Vagina (tissue), 2 donors: ENCODE measurements around the gene LSM11.

Experiments
- POLR2AphosphoS5 ChIP-seq, 2 donors: sonication (generic); formaldehyde crosslinking; IDR thresholded peaks; one replicate each; pipeline ENCODE4 v1.9.0; 2017; ENCODE audit warnings: antibody characterized with exemption in 2 of 2, mild to moderate bottlenecking in 2 of 2, low read depth in 1 of 2; ENCODE audit not compliant: insufficient read depth in 1 of 2
- TF ChIP-seq, protein P1 (sequence below), 3 experiments: fragments of 450-650 bp in 2 of 3; fragments of 200-600 bp in 1 of 3; sonication (generic) in 1 of 3; IDR thresholded peaks; one replicate each; pipeline ENCODE4 v1.5.1; 2017 to 2019; ENCODE audit warnings: antibody characterized with exemption in 3 of 3, mild to moderate bottlenecking in 2 of 3, moderate library complexity in 2 of 3

DNA sequence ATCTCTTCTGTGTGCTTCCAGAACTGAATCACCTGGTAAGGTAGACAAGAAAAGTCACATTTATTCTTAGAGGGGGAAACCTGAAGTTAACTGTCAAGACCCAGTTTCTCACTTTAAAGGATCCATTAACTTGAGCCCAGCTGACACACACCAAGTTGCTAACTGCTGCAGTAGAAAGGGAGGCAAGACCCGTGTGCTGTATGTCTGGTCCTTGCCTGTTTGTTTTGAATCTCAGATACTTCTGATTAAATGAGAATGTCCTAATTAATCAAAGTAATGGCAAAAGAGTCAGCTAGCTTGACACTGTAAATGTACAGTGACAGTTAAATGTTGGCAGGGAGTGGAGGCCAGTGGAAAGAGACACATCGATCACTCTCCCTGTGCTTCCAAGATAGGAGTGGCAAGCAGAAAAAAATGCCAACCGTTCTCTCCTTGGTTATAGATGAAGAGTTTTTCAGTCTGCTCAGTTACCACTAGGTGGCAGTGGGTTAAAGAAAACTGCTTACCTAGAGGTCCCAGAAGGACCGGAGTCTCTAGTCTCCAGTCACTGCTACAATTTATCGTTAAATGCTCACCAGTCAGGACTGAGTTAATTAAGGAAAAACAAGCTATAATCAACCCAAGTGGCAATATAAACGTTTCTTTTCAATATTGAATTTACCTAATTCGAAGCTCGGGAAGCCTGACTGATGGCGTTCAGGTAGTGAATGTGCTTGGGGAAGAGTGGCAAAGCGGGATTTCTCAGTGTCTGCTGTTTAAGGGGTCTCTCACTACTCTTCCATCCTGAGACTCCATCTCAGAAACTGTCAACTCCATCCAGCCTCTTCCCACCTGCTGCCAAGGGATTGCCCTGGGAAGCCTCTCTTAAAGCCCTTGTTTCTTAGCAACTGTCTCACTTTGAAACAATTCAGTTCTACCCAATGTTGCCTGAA lies 18.4 kb downstream of the LSM11 start:
- TF ChIP-seq, protein P1, sequence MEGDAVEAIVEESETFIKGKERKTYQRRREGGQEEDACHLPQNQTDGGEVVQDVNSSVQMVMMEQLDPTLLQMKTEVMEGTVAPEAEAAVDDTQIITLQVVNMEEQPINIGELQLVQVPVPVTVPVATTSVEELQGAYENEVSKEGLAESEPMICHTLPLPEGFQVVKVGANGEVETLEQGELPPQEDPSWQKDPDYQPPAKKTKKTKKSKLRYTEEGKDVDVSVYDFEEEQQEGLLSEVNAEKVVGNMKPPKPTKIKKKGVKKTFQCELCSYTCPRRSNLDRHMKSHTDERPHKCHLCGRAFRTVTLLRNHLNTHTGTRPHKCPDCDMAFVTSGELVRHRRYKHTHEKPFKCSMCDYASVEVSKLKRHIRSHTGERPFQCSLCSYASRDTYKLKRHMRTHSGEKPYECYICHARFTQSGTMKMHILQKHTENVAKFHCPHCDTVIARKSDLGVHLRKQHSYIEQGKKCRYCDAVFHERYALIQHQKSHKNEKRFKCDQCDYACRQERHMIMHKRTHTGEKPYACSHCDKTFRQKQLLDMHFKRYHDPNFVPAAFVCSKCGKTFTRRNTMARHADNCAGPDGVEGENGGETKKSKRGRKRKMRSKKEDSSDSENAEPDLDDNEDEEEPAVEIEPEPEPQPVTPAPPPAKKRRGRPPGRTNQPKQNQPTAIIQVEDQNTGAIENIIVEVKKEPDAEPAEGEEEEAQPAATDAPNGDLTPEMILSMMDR (IDR thresholded peaks at IDR 0.05): peak; percentile 65 to 73 (median 71)
- no peak for TF ChIP-seq POLR2AphosphoS5 (IDR thresholded peaks at IDR 0.05; ENCODE audit: insufficient read depth in 1 of 2, low read depth in 1 of 2)
